ENCODE measurements around the gene CEACAM18. TPM values are rescaled to one million over a fixed set of nuclear protein-coding genes. Genes with fewer than 3 reads are reported as not detected.
A peak's percentile ranks its signal among the peaks of the same experiment; 100 is the strongest.

CEACAM18 gene
- total and polyA plus RNA-seq, 2 experiments from 2014 or later = not detected

DNA sequence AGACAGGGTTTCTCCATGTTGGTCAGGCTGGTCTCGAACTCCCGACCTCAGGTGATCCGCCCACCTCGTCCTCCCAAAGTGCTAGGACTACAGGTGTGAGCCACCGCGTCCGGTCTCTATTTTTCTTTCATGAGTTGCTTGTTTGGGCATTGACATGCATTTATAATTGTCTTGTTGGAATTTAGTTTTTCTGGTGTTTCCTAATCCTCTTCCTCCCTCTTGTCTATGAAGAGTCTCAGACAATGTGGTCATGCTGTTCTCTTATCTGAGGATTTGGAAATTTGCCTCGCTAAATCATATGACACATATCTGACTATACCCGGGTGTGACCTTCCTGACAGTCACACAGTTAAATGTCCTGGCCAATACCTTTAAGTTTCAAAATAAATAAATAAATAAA, 7.4 kb upstream of the CEACAM18 start:
- Histone ChIP-seq H3K36me3 (no peaks in the 10 kb centered on the region), H3K27ac (no peak overlapping the region), H3K4me1 (ENCODE audit: low read depth) (no peaks in the 10 kb centered on the region), H3K9me3 (ENCODE audit: low read depth) (no peaks in the 10 kb centered on the region), H3K27me3 (no peaks in the 10 kb centered on the region), H3K4me3 (no peak overlapping the region)
- peak in 1 of 2 donors; percentile 50 for DNase-seq (ENCODE audit: low read depth in 1 of 2, low spot score in 1 of 2)
- TF ChIP-seq, protein P1, sequence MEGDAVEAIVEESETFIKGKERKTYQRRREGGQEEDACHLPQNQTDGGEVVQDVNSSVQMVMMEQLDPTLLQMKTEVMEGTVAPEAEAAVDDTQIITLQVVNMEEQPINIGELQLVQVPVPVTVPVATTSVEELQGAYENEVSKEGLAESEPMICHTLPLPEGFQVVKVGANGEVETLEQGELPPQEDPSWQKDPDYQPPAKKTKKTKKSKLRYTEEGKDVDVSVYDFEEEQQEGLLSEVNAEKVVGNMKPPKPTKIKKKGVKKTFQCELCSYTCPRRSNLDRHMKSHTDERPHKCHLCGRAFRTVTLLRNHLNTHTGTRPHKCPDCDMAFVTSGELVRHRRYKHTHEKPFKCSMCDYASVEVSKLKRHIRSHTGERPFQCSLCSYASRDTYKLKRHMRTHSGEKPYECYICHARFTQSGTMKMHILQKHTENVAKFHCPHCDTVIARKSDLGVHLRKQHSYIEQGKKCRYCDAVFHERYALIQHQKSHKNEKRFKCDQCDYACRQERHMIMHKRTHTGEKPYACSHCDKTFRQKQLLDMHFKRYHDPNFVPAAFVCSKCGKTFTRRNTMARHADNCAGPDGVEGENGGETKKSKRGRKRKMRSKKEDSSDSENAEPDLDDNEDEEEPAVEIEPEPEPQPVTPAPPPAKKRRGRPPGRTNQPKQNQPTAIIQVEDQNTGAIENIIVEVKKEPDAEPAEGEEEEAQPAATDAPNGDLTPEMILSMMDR (IDR thresholded peaks at IDR 0.05; ENCODE audit: low read depth, low read length) = no peak

DNA sequence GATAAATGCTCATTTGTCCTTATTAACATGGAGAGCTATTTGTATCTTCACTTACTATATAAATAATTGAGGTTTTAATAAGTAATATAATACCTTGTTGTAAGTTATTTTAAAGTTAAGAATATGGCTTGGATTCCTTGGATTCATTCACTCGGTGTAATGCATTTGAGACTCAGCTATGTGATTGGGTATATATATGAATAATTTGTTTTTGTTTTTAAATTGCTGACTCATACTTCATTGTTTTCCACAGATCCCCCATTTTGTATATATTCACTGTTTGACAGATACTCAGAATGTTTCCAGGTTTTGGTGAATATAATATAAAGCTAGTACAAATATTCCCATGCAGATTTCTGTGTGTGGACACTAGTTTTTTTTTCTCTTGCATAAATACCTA, 6.8 kb upstream of the CEACAM18 start:
- Histone ChIP-seq H3K4me1 (ENCODE audit: low read depth) (no peaks in the 10 kb centered on the region), H3K27ac (no peak overlapping the region), H3K36me3 (no peaks in the 10 kb centered on the region), H3K4me3 (no peak overlapping the region), H3K27me3 (no peaks in the 10 kb centered on the region), H3K9me3 (ENCODE audit: low read depth) (no peaks in the 10 kb centered on the region)
- no peak for DNase-seq (ENCODE audit: low read depth in 1 of 2, low spot score in 1 of 2)
- TF ChIP-seq, protein P1 (IDR thresholded peaks at IDR 0.05; ENCODE audit: low read depth, low read length) = no peak

DNA sequence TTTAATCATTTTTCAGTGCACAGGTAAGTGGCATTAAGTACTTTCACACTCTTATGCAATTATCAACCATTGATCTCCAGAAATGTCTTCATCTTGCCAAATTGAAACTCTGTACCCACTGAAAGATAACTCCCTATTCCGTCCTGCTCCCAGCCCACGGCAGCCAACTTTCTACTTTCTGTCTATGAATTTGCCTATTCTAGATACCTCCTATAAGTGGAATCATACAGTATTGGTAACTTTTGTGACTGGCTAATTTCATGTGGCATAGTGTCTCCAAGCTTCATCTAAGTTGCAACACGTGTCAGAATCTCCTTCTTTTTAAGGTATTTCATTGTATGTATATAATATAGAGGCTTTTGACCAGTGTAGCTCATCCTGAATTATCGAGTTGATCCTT, 5.7 kb upstream of the CEACAM18 start:
- no peaks in the 10 kb centered on the region for H3K27me3 ChIP-seq
- H3K27ac ChIP-seq = no peak overlapping the region
- TF ChIP-seq, protein P1 (IDR thresholded peaks at IDR 0.05; ENCODE audit: low read depth, low read length) = no peak
- no peaks in the 10 kb centered on the region for H3K4me1 ChIP-seq (ENCODE audit: low read depth)
- no peak overlapping the region for H3K4me3 ChIP-seq
- no peak for DNase-seq (ENCODE audit: low read depth in 1 of 2, low spot score in 1 of 2)
- no peaks in the 10 kb centered on the region for H3K9me3 ChIP-seq (ENCODE audit: low read depth)
- H3K36me3 ChIP-seq = no peaks in the 10 kb centered on the region

DNA sequence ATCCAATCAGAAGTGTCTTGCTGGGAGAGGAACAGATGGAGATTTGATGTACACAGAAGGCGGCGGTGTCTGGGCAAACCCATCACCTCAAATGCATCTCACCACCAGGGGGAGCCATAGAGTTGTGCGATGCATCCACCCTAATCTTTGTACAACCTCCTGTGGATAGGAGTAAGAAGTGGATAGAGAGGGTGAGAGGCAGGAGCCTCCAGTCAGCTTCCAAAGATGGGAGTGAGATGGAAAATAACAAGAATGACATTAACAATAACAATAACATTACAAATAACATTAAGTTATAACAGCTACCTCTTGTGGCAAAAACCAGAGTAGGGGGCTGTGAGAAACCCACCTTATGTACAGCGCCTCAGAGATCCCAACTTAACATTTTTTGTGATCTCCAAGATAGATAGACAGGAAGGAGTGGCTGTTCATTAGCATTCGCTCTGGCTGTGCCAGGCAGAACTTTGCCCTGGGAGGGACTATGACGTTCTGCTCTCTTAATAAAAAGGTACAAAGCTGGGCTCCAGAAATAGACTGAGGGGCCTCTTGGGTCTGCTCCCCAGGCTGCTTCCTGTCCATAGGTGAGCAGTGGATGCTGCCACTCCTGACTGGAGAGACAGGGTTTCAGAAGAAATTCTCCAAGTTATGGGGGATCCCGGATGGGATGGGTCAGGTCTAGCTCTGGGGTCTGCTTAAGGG, 5.2 kb upstream of the CEACAM18 start:
- no peaks in the 10 kb centered on the region for H3K27me3 ChIP-seq
- no peaks in the 10 kb centered on the region for H3K9me3 ChIP-seq (ENCODE audit: low read depth)
- TF ChIP-seq, protein P1 (IDR thresholded peaks at IDR 0.05; ENCODE audit: low read depth, low read length) = peak; percentile 74
- DNase-seq (ENCODE audit: low read depth in 1 of 2, low spot score in 1 of 2) = peak; percentile 75 to 80
- no peak overlapping the region for H3K4me3 ChIP-seq
- H3K36me3 ChIP-seq = no peaks in the 10 kb centered on the region
- no peak overlapping the region for H3K27ac ChIP-seq
- no peaks in the 10 kb centered on the region for H3K4me1 ChIP-seq (ENCODE audit: low read depth)

DNA sequence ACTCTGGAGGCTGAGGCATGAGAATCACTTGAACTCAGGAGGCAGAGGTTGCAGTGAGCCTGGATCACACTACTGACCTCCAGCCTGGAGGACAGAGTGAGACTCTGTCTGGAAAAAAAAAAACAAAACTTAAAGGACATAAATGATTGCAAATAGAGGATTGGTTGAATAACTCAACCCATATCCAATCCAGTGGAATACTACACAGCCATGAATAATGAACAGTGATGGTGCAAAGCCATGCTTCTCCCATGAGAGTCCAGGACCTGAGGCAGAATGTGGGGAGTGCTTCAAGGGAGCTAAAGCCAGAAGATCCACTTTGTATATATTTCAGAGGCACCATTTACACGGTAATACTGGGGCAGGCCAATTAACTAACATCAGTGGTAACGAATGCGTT, 2.2 kb upstream of the CEACAM18 start:
- TF ChIP-seq, protein P1 (IDR thresholded peaks at IDR 0.05; ENCODE audit: low read depth, low read length) = no peak
- no peak overlapping the region for H3K4me3 ChIP-seq
- no peaks in the 10 kb centered on the region for H3K27me3 ChIP-seq
- no peaks in the 10 kb centered on the region for H3K9me3 ChIP-seq (ENCODE audit: low read depth)
- H3K36me3 ChIP-seq = no peaks in the 10 kb centered on the region
- no peak for DNase-seq (ENCODE audit: low read depth in 1 of 2, low spot score in 1 of 2)
- no peaks in the 10 kb centered on the region for H3K4me1 ChIP-seq (ENCODE audit: low read depth)
- H3K27ac ChIP-seq = no peak overlapping the region

All from cardiac muscle cell (in vitro differentiated cells and primary cell).